Measurements from ENCODE around the gene ZNFX1. TPM values are rescaled to one million over a fixed set of nuclear protein-coding genes. Genes with fewer than 3 reads are reported as not detected.

ZNFX1 gene
- total RNA-seq, 1 donor from 2014 or later = 14.0 TPM

DNA sequence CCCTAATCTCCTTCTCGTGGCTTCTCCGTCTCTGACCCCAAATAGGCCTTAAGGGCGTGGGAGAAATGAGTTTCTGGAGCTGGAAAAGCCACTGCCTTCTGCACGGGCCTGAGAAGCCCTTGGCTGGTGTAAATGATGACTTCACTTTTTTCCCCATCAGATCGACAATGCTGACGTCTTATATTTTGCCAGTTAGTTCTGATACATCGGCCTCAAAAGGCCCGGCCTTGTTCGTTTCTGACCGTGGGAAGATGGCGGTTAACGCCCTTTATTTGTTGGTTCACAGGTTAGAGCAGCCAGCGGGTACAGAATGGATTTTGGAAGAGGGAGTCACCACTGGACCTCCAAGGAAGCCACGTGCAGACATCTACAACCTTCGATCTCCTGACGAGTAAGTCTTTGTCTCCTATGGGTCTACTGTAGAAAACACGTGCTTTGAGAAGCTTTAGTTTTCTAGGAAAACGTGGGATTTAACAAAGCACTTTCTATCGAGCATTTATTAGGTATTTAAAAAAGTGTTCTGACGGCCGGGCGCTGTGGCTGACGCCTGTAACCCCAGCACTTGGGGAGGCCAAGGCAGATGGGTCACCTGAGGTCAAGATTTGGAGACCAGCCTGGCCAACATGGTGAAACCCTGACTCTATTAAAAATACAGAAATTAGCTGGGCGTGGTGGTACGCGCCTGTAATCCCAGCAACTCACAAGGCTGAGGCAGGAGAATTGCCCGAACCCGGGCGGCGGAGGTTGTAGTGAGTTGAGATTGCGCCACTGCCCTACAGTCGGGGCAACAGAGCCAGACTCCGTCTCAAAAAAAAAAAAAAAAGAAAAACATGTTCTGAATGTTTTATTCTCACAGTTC lies 1.2 kb upstream of the ZNFX1 start:
- no peak for DNase-seq

- no peak for DNase-seq
Observed at GRCh38 chr20:49277786-49278035, 146 bp downstream of the ZNFX1 start.

DNA sequence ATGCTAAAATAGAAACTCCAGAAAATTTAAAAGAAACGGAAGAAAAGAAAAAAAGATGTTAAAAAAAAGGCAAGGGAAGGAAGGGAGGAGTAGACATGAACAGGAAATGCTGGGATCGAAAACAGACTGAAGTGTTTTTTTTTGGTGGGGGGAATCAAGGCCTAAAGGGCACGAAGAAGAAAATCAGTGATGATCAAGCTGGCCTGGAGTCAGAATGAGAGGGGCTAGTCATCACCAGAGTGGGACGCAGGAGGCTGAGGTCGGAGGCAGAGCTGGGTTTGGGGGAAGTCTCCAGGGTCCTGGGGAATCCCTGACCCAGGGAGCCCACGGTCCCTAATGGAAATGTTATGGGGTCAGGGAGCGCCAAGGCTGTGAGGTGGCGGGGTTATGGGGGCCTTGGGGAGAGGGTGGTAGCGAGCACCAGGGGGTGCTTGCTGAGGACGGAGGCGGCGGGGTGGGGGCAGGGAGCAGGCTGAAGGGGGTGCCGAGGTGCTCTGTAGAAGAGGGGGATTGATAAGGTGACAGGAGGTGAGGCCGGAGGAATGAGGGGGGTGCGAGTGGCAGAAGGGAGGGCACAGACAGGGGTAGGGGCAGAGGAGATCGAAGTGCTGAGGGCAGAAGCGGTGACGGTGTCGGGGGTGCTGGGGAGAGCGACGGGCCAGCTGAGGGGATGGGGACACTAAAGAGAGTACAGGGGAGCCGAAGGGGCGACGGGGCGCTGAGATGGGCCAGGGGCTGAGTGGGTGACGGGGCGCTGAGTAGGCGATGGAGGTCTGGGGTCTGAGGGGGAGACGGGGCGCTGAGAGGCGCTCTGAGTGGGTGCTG lies 684 bp downstream of the ZNFX1 start:
- DNase-seq = no peak

- no peak for DNase-seq
Observed at GRCh38 chr20:49276161-49276960, 1.5 kb downstream of the ZNFX1 start.

GRCh38 chr20:49275636-49276035 lies 2.2 kb downstream of the ZNFX1 start:
- no peak for DNase-seq

DNA sequence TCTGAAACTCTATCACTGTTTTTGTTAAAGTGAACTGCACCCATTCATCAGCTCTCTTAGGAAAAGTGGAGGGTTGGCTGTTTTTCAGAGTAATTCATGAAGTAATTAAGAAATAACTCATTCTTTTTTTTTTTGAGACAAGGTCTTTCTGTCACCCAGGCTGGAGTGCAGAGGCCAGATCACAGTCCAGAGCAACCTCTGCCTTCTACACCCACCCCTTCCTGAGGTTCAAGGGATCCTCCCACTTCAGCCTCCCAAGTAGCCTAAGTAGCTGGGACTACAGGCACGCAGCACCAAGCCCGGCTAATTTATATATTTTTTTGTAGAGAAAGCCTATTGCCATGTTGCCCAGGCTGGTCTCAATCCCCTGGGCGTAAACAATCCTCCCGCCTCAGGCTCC lies 2.6 kb downstream of the ZNFX1 start:
- DNase-seq = no peak

- DNase-seq = no peak
Observed at GRCh38 chr20:49273696-49274277, 4.1 kb downstream of the ZNFX1 start.

- DNase-seq = no peak
Observed at GRCh38 chr20:49272654-49273053, 5.2 kb downstream of the ZNFX1 start.

GRCh38 chr20:49270736-49271135 lies 7.1 kb downstream of the ZNFX1 start:
- DNase-seq = no peak

- DNase-seq = no peak
Observed at GRCh38 chr20:49270177-49270576, 7.7 kb downstream of the ZNFX1 start.

- no peak for DNase-seq
Observed at GRCh38 chr20:49268600-49269365, 9.1 kb downstream of the ZNFX1 start.

GRCh38 chr20:49267327-49267726 lies 10.5 kb downstream of the ZNFX1 start:
- DNase-seq = no peak

DNA sequence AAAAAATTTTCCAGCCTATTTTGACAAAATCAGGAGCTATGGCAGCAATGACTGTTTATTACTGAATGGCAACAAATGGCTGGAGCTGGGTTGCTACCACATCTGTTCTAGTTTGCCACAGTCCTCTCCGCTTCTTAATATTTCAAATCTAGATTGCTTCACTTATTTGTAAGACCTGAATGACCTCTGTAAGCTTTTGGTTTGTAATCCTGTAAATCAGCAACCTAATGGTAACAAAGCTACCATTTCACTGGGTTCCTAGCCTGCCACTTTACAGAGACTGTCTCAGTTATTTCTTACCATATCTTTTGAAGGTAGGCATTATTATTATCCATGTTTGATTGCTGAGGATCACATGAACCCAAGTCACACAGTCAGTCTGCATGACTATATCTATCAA lies 15.4 kb downstream of the ZNFX1 start:
- DNase-seq = no peak

- DNase-seq = no peak
Observed at GRCh38 chr20:49261173-49261572, 16.7 kb downstream of the ZNFX1 start.

DNA sequence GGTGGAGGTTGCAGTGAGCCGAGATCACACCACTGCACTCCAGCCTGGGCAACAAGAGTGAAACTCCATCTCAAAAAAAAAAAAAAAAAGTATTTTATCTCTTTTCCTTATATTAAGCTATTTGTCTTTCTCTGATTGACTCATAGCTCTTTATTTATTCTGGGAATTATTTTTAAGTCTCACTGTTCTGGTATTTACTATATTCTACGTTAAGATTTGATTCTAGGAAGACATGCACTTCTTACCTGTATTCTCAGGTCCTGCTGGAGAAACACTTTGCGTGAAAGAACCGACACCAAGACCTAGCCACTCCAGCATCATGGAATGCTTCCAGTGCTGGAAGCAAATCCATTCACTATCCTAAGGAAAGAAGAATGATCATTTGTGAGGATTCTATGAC lies 17.6 kb downstream of the ZNFX1 start:
- DNase-seq = no peak

GRCh38 chr20:49259799-49260198 lies 18.1 kb downstream of the ZNFX1 start:
- no peak for DNase-seq

GRCh38 chr20:49259284-49259683 lies 18.6 kb downstream of the ZNFX1 start:
- no peak for DNase-seq

DNA sequence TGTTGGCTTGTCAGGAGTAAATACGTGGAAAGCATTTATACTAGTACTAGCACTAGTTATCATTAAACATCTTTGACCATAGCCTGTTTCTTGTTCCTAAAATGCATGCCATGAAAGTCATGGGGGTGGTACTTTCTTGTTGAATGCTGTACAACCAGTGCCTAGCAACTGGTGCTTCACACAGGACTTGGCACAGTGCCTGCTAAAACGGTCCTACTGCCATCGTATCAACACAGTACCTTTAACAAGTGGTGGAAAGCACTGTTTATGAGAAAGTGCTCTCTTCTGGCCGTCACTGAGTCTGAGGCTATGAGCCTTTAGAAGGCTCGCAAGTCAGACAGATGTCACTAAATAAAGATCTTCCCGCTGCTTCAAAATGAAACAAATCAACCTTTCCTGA lies 21.6 kb downstream of the ZNFX1 start:
- DNase-seq = no peak

- no peak for DNase-seq
Observed at GRCh38 chr20:49252556-49253350, 25.1 kb downstream of the ZNFX1 start.

DNA sequence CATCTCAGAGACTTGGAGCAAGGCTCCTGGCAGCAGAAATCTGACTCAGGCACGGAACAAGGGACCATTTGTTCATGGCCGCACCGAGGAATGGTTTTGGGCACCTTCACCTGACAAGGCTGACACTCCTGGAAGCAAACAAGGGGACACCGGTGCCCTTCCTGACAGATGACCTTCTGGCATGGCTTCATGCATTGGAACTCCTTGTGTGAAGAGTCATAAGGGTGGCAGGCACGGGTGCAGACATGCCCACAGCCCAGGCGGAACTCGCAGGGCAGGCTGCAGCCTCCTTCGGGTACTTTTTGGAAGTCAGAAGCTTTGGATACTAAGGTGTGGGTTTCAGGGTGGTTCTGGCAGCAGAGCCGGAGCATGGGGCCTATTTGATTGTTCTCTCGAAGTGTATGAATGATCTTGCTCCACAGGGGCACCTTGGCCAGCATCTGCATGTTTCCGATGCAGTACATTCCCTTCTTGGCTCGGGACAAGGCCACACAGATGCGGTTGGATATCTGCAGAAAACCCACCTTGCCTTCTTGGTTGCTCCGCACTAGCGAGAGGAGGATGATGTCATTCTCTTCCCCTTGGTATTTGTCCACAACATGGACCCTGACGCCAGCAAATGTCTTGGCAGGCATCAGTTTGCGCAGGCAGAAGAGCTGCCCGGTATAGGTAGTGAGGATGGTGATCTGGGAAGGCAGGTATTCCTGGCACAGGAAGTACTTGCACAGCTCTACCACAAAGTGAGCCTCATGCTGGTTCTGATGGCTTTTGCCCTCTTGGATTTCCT lies 28.8 kb downstream of the ZNFX1 start:
- DNase-seq = no peak

Measured in occipital lobe (tissue), 2 donors.